ENCODE measurements around the gene PREX1. TPM values are rescaled to one million over a fixed set of nuclear protein-coding genes. Genes with fewer than 3 reads are reported as not detected.

Gene PREX1
- total and polyA plus RNA-seq, 2 of the 4 experiments (the other 2 are of a cell fraction), result 0.67 to 0.72 TPM

DNA sequence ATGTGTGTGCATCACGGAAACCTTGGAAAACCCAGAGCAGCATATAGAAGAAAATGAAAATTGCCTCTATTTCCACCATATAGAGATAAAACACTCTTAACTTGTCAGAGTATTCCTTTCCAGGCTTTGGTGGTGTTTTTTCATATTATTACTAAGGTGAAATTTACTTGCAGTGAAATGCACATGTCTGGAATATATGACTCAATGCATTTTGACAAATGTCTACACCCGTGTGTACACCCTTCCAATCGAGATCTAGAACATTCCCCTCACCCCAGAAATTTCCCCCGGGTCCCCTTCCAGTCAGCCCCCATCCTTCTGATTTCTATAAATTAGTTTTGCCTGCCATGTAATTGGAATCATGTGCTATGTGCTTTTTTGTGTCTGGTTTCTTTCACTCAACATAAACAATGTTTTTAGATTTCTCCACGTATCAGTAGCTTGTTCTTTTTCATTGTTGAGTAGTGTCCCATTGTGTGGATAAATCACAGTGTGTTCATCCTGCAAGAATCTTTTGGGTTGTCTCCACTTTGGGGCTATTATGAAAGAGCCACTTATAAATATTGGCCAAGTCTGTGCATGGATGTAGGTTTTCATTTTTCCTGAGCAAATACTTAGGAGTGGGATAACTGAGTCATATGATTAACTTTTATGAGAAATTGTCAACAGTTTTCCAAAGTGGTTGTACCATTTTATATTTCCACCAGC lies 19.9 kb upstream of the PREX1 start:
- no peak for TF ChIP-seq RCOR1 (IDR thresholded peaks at IDR 0.05; ENCODE audit: insufficient replicate concordance, low read length)
- no peak for TF ChIP-seq BHLHE40 (IDR thresholded peaks at IDR 0.05; ENCODE audit: low read depth, low read length)
- TF ChIP-seq RFX5 (IDR thresholded peaks at IDR 0.05; ENCODE audit: low read depth, low read length), result no peak
- no peaks in the 10 kb centered on the region for H3K36me3 ChIP-seq (ENCODE audit: control insufficient read depth, insufficient read depth, low read length)
- no peak overlapping the region for H2BK5ac ChIP-seq (ENCODE audit: low read depth, low read length, poor library complexity, severe bottlenecking)
- no peaks in the 10 kb centered on the region for H3K79me1 ChIP-seq (ENCODE audit: low read depth in 1 of 2, low read length in 2 of 2)
- BruUV-seq (replicated peaks), result no TSS peak
- intact Hi-C loops (cut with micrococcal nuclease), result no loop called here
- CTCF ChIA-PET, result interaction anchor here (0.7 kb wide), 1 partner anchor 261 kb away, joined by 3 read pairs; no protein-coding TSS in a partner anchor
- dilution Hi-C loops (cut with HindIII; ENCODE audit: low sequenced_read_pairs, unreplicated experiment), result no loop called here
- POLR2A ChIA-PET (ENCODE audit: unreplicated experiment), result interaction anchor here (0.7 kb wide), 1 partner anchor 19 kb away, joined by 4 read pairs; no protein-coding TSS in a partner anchor
- H2AK9ac ChIP-seq (replicated peaks; ENCODE audit: low read depth, low read length, poor library complexity), result no peak overlapping the region
- DNase-seq (no peak), ATAC-seq (ENCODE audit: low read depth) (no peak)
- no peaks in the 10 kb centered on the region for H3K4me1 ChIP-seq (ENCODE audit: control insufficient read depth, insufficient read depth, low read length)
- no peak overlapping the region for H3K4me2 ChIP-seq (ENCODE audit: low read depth, low read length)
- H4K8ac ChIP-seq (ENCODE audit: low read depth in 2 of 2, low read length in 2 of 2), result no peak overlapping the region
- in situ Hi-C loops (cut with MboI; ENCODE audit: low sequenced_read_pairs), result no loop called here
- H2BK15ac ChIP-seq (ENCODE audit: low read depth, low read length), result no peak overlapping the region
- H3K27me3 ChIP-seq (ENCODE audit: control insufficient read depth, insufficient read depth, low read length), result peaks cover 4% of the 10 kb centered on the region; the same call in 1 of the 2 replicates
- no peak overlapping the region for H3K4me3 ChIP-seq (ENCODE audit: insufficient read depth, low read depth, low read length)
- WGBS, 2 experiments (ENCODE audit: extremely low coverage in 2 of 2, insufficient read length in 1 of 2), result no CpG with 5 or more reads among the region's 5 CpGs
- no peaks in the 10 kb centered on the region for H3K9me3 ChIP-seq (ENCODE audit: control insufficient read depth, insufficient read depth, low read length)
- no peak overlapping the region for H3K18ac ChIP-seq (ENCODE audit: low read depth, low read length)
- no peak overlapping the region for H3K23ac ChIP-seq (ENCODE audit: low read depth, low read length)
- no peak overlapping the region for H3K56ac ChIP-seq (ENCODE audit: extremely low read depth, insufficient read depth, low read length)
- H3K27ac ChIP-seq (ENCODE audit: insufficient read depth, low read length), result no peak overlapping the region
- no peak overlapping the region for H2AFZ ChIP-seq (replicated peaks; ENCODE audit: low read length, poor library complexity)
- H3K14ac ChIP-seq (replicated peaks; ENCODE audit: low read depth, low read length), result no peak overlapping the region
- no peak overlapping the region for H2AK5ac ChIP-seq (ENCODE audit: low read depth, low read length)
- H4K5ac ChIP-seq (ENCODE audit: low read depth, low read length), result no peak overlapping the region
- H2BK120ac ChIP-seq (ENCODE audit: low read depth, low read length), result no peak overlapping the region
- H4K91ac ChIP-seq (ENCODE audit: insufficient read depth, low read depth, low read length), result no peak overlapping the region
- H4K20me1 ChIP-seq (ENCODE audit: insufficient read depth, low read length), result no peaks in the 10 kb centered on the region
- no peak overlapping the region for H3K9ac ChIP-seq (ENCODE audit: low read depth, low read length)
- H3K9me1 ChIP-seq (ENCODE audit: insufficient read depth, low read length), result no peaks in the 10 kb centered on the region
- no peak overlapping the region for H2BK20ac ChIP-seq (ENCODE audit: low read depth, low read length)
- H3K4ac ChIP-seq (ENCODE audit: low read depth, low read length), result no peak overlapping the region
